Cardiac fibroblast (primary cell): Measurements from ENCODE around the gene ABCG1.

Source experiments
- DNase-seq, 2 donors: peaks; one replicate each; pipeline versions ENCODE4 v3.0.0 to v3.0.0-alpha.2; 2010; ENCODE audit warnings: low read depth in 2 of 2
- H3K4me3 ChIP-seq, 2 donors: replicated peaks in 1 of 2; 1 replicate in 1 of 2; 2 replicates in 1 of 2; pipeline ENCODE4 v1.5.1; 2011; ENCODE audit warnings: low read depth in 2 of 2, low read length in 2 of 2, mild to moderate bottlenecking in 2 of 2, moderate library complexity in 1 of 2
- TF ChIP-seq, protein P1 (sequence below): IDR thresholded peaks from one replicate; pipeline ENCODE4 v1.5.1; 2011; ENCODE audit warnings: low read depth, mild to moderate bottlenecking, low read length, inconsistent platforms

ABCG1 gene

DNA sequence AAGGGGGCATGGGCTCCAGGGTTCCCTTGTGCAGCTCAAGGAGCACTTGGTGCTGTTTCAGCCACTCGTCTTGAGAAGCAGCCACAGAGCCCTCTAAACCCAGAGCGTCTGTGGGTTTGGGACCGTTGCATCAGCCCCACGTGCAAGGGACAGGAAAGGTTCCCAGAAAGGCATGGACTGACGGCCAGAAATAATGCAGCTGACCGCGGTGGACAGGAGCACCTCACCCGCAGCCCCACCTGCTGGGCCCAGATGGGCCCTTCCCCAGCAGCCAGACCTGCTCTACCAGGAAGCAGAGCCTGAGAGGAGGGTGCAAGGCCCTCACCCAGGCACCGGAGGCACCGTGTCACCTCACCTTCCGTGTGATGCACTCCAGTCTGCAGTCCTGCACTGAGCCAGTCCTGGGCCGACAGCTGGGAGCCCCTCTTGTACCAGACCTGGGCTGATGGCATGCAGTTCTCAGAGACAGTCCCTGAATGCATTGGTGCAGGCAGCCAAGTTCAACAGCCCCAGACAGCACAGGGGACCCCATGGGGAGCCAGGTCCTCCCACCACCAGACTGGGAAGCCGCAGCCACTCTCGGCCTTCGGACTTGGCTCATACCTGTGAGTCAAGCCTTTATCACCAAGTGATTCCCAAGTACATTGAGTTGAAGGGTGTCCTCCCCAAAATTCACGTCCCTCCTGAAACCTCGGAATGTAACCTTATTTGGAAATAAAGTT lies 101.1 kb downstream of the ABCG1 start:
- DNase-seq = no peak
- H3K4me3 ChIP-seq = no peak overlapping the region
- TF ChIP-seq, protein P1, sequence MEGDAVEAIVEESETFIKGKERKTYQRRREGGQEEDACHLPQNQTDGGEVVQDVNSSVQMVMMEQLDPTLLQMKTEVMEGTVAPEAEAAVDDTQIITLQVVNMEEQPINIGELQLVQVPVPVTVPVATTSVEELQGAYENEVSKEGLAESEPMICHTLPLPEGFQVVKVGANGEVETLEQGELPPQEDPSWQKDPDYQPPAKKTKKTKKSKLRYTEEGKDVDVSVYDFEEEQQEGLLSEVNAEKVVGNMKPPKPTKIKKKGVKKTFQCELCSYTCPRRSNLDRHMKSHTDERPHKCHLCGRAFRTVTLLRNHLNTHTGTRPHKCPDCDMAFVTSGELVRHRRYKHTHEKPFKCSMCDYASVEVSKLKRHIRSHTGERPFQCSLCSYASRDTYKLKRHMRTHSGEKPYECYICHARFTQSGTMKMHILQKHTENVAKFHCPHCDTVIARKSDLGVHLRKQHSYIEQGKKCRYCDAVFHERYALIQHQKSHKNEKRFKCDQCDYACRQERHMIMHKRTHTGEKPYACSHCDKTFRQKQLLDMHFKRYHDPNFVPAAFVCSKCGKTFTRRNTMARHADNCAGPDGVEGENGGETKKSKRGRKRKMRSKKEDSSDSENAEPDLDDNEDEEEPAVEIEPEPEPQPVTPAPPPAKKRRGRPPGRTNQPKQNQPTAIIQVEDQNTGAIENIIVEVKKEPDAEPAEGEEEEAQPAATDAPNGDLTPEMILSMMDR = no peak

DNA sequence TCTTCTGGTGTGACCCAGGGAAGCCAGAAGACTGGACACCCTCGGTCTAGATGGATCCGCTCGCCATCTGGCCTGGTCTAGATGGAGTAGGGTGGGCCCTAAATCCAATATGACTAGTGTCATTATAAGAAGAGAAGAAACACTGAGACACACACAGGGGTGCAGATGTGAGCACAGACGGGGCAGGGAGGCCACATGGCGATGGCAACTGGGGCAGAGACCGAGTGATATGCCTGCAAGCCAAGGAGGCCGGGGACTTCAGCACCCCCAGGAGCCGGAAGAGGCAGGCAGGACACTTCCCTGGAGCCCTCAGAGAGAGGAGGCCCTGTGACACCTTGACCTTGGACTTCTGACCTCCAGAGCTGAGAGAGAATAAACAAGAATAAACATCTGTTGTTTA lies 101.9 kb downstream of the ABCG1 start:
- TF ChIP-seq, protein P1 = no peak
- H3K4me3 ChIP-seq = no peak overlapping the region
- no peak for DNase-seq

DNA sequence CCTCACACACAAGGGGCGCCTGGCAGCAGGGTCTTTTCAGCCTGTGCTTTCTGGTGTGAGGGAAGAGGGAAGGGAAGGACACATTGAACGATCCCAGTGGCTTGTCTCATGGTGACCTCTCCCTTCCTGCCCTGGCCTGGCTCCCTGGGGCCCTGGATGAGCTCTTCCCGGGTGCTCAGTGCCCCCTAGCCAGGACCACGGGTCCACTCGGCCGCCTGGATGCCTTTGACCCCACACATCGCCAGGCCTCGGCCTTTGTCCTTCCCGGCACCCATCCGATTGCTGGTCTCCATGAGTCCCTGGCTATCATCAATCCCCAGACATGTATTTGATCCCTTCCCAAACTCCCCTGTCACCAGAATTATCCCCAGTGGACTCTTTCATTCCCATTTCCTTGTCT lies 102.3 kb downstream of the ABCG1 start:
- DNase-seq = no peak
- TF ChIP-seq, protein P1 = no peak

DNA sequence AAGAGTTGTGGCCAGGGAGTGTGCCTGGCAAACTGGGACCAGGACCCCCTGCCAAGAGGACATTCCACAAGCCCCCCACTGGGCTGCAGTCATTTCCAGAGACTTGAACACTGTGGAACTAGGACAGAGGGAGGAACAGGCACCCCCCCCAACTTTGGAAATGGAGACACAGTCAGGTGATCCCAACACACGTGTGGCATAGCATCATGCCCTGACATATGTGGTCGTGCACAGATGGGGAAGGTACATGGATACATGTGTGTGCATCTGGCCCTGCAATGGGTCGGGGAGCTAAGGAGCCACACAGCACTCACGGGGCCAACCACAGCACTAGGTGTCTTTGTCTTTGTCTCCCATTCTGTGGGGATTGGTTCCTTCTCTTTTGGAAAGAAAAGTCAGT lies 102.9 kb downstream of the ABCG1 start:
- DNase-seq = no peak
- TF ChIP-seq, protein P1 = no peak
- H3K4me3 ChIP-seq = no peak overlapping the region

More for the DNA sequence above, 102.3 kb downstream of the ABCG1 start:
- no peak overlapping the region for H3K4me3 ChIP-seq

DNA sequence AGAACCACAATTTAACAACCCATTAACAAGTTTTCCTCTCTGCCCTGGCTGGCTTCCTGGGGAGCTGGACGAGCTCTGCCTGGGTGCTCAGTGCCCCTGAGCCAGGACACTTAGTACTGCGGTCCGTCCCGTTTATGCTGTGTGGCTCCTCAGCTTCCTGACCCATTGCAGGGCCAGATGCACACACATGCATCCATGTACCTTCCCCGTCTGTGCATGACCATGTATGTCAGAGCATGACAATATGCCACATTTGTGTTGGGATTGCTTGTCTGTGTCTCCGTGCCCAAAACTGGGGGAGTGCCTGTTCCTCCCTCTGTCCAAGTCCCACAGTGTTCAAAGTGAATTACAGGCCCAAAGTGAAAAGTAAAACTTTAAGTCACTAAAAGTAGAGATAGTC lies 106.0 kb downstream of the ABCG1 start:
- TF ChIP-seq, protein P1 = no peak

DNA sequence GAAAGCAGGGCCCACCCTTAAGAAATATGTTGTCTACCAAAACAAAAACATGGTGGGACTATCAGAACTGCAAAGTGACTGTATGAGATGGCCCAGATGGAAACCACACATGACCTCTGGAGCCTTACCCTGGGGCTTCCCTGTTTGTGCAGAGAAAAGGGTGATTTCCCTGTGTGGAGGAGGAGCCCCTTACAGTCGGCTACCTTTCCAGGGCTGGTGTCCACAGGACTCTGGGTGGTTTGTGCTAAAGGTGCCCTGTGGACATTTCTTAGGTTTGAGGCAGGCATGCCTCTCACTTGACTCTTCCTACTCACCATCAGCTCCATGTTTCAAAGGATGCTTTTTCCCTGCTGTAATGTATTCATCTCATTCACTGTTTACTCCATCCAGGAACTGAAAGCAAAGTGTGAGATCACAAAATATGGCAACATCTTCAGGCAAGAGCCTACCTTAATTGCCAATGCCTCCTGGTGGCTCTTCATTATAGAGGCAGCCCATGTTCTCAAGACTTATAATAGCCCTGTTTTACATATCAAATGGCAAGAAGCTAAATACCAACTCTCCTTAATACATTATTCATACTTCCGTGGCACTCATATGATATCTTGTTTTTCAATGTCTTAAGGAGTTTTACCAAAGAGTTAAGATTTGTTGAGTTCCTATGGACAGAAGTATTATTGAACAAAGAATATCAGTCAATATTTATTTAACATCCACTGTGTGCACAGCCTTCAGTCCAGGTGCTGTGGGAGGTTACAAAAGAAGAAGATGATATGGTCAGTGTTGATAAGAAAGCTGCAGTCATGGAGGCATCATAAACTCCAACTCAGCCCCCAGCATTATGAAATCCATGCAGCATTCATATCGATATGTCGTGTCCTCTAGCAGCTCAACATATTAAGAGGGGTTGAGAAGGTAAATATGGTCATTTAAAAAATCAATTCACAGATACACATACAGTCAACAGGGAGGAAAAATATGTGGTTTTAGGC lies 111.7 kb downstream of the ABCG1 start:
- DNase-seq = no peak
- H3K4me3 ChIP-seq = no peak overlapping the region
- TF ChIP-seq, protein P1 = no peak

More for the DNA sequence above, 106.0 kb downstream of the ABCG1 start:
- no peak for DNase-seq
- H3K4me3 ChIP-seq = no peak overlapping the region
